ENCODE results near the gene COL9A3.
"Not testable (repeated sequence)": the region's sequence is repeated elsewhere in the genome, so short reads cannot be mapped to it uniquely, and the experiment has no call there.

COL9A3 gene

GRCh38 chr20:62832951-62833391, 16.1 kb downstream of the COL9A3 start:
- DNase-seq, result no peak

DNA sequence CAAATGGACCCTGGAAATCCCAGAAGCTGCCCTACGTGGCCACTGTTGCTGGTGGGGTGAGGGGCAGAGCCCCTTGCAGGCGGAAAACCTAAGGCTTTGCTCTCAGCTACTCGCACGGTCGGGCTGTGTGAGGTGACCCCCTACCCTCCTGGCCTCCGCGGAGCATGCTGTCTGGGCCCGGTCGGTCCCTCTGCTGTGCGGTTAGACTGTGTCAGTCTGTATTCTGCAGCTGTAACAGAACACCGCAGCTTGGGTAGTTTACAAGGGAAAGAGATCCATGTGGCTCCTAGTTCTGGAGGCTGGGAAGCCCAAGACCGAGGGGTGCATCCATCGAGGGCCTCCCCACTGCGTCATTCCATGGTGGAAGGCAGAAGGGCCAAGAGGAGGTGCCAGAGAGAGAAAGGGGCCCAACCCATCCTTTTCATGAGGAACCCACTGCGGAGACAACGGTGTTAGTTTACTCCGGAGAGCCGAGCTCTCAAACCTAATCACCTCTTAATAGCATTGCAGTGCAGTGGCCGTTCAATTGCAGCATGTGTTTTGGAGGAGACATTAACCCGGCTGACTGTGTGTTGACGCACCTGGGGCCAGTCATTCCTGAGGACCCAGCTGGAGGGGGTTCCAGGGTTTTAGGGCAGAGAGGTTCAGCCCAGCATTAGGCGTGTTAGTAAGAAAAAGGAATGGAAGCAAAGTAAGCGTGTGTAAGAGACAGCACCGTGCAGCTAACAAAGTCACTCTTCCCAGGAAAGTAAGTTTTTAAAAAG, 18.3 kb downstream of the COL9A3 start:
- no peak for DNase-seq

- peak in 13 of 56 donors; percentile 13 to 60 (median 33) for DNase-seq
These were observed 19.3 kb downstream of the COL9A3 start for GRCh38 chr20:62835931-62836861.

GRCh38 chr20:62836967-62837490, 20.2 kb downstream of the COL9A3 start:
- no peak for DNase-seq

GRCh38 chr20:62837790-62838127, 20.9 kb downstream of the COL9A3 start:
- DNase-seq, result no peak

DNA sequence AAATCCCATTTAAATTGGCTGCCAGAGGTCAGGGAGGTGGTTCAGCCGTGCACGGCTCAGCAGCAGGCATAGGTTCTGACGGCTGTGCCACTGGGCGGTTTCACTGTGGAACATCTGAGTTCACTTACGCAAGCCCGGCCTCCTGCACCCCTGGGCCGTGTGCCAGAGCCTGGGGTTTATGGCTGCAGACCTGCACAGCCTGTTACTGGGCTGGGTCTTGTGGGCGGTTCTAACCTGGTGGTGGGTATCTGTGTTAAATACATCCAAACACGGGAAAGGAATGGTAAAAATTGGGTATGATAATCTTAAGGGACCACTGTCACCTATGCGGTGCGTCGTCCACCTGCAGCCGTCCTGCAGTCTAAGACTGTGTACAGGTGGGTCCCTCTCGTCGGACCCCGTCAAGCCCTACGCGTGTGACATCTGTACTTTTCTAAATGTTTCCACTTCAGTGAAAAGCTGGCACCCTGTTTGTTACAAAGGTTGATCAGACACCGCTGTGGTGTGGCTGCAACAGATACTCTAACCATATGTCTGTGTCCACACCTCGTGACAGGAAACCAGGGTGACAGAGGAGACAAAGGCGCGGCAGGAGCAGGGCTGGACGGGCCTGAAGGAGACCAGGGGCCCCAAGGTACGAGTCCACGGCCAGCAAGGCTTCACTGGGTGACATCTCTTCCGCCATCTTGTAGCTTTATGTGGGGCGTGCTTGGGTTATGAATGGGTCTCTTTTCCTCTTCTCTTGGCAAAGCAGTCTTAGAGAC, 21.5 kb downstream of the COL9A3 start:
- no peak for DNase-seq

- no peak for DNase-seq
These were observed 22.4 kb downstream of the COL9A3 start for GRCh38 chr20:62839261-62839660.

GRCh38 chr20:62839816-62840215, 23.0 kb downstream of the COL9A3 start:
- DNase-seq, result no peak

GRCh38 chr20:62840244-62841197, 23.7 kb downstream of the COL9A3 start:
- no peak for DNase-seq

- no peak for DNase-seq
These were observed 24.9 kb downstream of the COL9A3 start for GRCh38 chr20:62841705-62842212.

DNA sequence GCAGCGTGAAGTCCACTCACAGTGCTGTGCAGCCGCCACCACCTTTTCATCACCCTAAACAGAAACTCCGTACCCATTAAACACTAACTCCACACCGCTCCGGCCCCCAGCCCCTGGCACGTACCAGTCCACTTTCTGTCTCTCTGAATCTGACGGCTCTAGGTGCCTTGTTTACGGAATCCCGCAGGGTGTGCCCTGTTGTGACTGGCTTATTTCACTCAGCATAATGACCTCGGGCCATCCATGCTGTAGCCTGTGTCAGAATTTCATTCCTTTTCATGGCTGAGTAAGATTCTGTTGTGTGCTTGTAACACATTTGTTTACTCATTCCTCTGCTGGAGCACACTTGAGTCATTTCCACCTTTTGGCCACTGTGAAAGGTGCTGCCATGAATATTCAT, 26.8 kb downstream of the COL9A3 start:
- no peak for DNase-seq

DNA sequence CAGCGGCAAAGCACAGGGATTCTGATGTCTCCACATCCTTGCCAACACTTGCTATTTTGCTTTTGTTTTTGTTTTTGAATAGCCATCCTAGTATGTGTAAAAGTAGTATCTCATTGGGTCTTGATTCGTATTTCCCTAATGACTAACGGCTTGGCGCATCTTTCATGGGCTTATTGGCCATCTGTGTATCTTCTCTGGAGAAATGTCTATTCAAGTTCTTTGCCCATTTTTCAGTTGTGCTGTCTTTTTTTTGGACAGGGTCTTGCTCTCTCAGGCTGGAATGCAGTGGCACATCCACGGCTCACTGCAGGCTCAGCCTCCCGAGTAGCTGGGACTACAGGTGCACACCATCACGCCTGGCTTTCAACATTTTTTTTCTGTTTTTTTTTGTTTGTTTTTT, 27.3 kb downstream of the COL9A3 start:
- no peak for DNase-seq

- DNase-seq, result no peak
These were observed 28.7 kb downstream of the COL9A3 start for GRCh38 chr20:62845416-62846160.

- DNase-seq, result no peak
These were observed 29.5 kb downstream of the COL9A3 start for GRCh38 chr20:62846166-62846890.

DNA sequence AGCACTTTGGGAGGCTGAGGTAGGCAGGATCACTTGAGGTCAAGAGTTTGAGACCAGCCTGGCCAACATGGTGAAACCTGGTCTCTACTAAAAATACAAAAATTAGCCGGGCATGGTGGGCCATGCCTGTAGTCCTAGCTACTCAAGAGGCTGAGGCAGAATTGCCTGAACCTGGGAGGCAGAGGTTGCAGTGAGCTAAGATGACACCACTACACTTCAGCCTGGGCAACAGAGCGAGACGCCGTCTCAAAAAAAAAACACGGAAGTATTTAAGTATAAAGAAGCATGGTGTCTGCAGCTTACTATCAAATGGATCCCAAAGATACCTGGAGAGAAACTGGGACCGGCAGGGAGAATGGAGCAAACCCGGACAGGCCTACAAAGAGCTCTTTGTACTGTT, 32.1 kb downstream of the COL9A3 start:
- not testable (repeated sequence) for DNase-seq

DNA sequence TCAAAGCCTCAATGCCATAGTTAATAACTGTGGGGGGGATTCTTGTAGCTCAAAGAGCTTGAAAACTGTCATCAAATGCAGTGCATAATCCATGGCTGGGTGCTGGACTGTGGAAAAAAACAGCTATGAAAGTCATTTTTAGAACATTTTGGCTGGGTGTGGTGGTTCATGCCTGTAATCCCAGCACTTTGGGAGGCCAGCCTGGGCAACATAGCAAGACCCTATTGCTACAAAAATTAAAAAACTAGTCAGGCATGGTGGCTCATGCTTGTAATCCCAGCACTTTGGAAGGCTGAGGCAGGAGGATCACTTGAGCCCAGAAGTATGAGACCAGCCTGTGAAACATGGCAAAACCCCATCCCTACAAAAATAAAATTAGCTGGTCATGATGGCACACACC, 32.6 kb downstream of the COL9A3 start:
- no peak for DNase-seq

GRCh38 chr20:62850333-62850974, 33.6 kb downstream of the COL9A3 start:
- peak in 52 of 56 donors; percentile 29 to 90 (median 76) for DNase-seq

GRCh38 chr20:62852196-62852595, 35.3 kb downstream of the COL9A3 start:
- no peak for DNase-seq
